Endothelial cell of umbilical vein (primary cell): Measurements from ENCODE around the gene SHPK. TPM values are rescaled to one million over a fixed set of nuclear protein-coding genes. Genes with fewer than 3 reads are reported as not detected.

Experiments used
- BruUV-seq: library from RNA; stranded (reverse); fragments of 400-500 nt; replicated peaks from 2 replicates; lab custom pipeline; 2021; lab: Mats Ljungman, UMichigan
- CTCF ChIA-PET: fragments of 300-600, 350-600 bp; sonication (Branson Sonifier 250); formaldehyde crosslinking; loops from one replicate; lab custom pipeline; 2021; ENCODE audit warnings: antibody characterized with exemption, inconsistent platforms; lab: Charles Lee
- POLR2A ChIA-PET: fragments of 300-600, 350-600 bp; sonication (Branson Sonifier 250); formaldehyde crosslinking; loops from one replicate; lab custom pipeline; 2021; ENCODE audit warnings: antibody characterized with exemption, inconsistent platforms; lab: Charles Lee
- DNase-seq: peaks from one replicate; pipeline ENCODE4 v3.0.0-alpha.2; 2011; ENCODE audit warnings: low read depth, low spot score
- FAIRE-seq: peaks from 2 replicates; lab custom pipeline; 2011; peaks lifted over from hg19 to GRCh38; lab: Jason Lieb, UNC
- H2AFZ ChIP-seq: 2 replicates; pipeline ENCODE4 v1.6.0; 2012; ENCODE audit warnings: low read depth, low read length, control low read depth, inconsistent platforms
- H3K27ac ChIP-seq: 2 replicates; pipeline ENCODE4 v1.5.1; 2011; ENCODE audit warnings: low read depth, mild to moderate bottlenecking, control low read depth, low read length, moderate library complexity; ENCODE audit not compliant: insufficient read depth
- H3K27me3 ChIP-seq, 2 experiments: 2 replicates each; pipeline versions ENCODE4 v1.6.0 to v1.6.1; 2011; ENCODE audit warnings: low read length in 2 of 2, mixed read lengths in 1 of 2; ENCODE audit not compliant: control insufficient read depth in 2 of 2, insufficient read depth in 2 of 2
- H3K36me3 ChIP-seq, 2 experiments: 2 replicates in 1 of 2; 3 replicates in 1 of 2; pipeline ENCODE4 v1.5.1; 2011; ENCODE audit warnings: low read length in 2 of 2, mild to moderate bottlenecking in 1 of 2, moderate library complexity in 1 of 2; ENCODE audit not compliant: control insufficient read depth in 2 of 2, insufficient read depth in 2 of 2; ENCODE audit errors: extremely low read depth in 1 of 2
- H3K4me1 ChIP-seq: 3 replicates; pipeline ENCODE4 v1.5.1; 2011; ENCODE audit warnings: mild to moderate bottlenecking, low read length; ENCODE audit not compliant: control insufficient read depth, insufficient read depth; ENCODE audit errors: extremely low read depth
- H3K4me2 ChIP-seq: 2 replicates; pipeline ENCODE4 v1.6.1; 2011; ENCODE audit warnings: low read length, control low read depth, mixed read lengths; ENCODE audit not compliant: insufficient read depth
- H3K4me3 ChIP-seq, 3 experiments: fragments of 200-600 bp in 1 of 3; sonication (generic), shearing (Covaris generic) in 1 of 3; replicated peaks in 1 of 3; 2 replicates each; pipeline ENCODE4 v1.5.1; 2011 to 2016; ENCODE audit warnings: control low read depth in 3 of 3, low read length in 3 of 3, mild to moderate bottlenecking in 2 of 3, inconsistent platforms in 1 of 3, low read depth in 1 of 3, moderate library complexity in 1 of 3; ENCODE audit not compliant: insufficient read depth in 1 of 3
- H3K79me2 ChIP-seq: 2 replicates; pipeline ENCODE4 v1.6.0; 2012; ENCODE audit warnings: low read length, inconsistent platforms; ENCODE audit not compliant: control insufficient read depth, insufficient read depth
- H3K9ac ChIP-seq: replicated peaks from 2 replicates; pipeline ENCODE3; 2011; ENCODE audit warnings: low read length, control low read depth; ENCODE audit not compliant: insufficient read depth; ENCODE audit errors: extremely low read depth
- H3K9me1 ChIP-seq: replicated peaks from 3 replicates; pipeline ENCODE4 v1.6.0; 2011; ENCODE audit warnings: mild to moderate bottlenecking, low read length; ENCODE audit not compliant: control insufficient read depth, insufficient read depth; ENCODE audit errors: extremely low read depth
- H3K9me3 ChIP-seq: replicated peaks from 2 replicates; pipeline ENCODE4 v1.5.1; 2012; ENCODE audit warnings: low read length, inconsistent platforms; ENCODE audit not compliant: control insufficient read depth, insufficient read depth
- H4K20me1 ChIP-seq: replicated peaks from 2 replicates; pipeline ENCODE3; 2011; ENCODE audit warnings: mild to moderate bottlenecking, low read length; ENCODE audit not compliant: control insufficient read depth, insufficient read depth; ENCODE audit errors: extremely low read depth
- EZH2 ChIP-seq: IDR thresholded peaks from 2 replicates; pipeline ENCODE4 v1.6.1; 2012; ENCODE audit warnings: borderline replicate concordance, low read depth, mild to moderate bottlenecking, moderate library complexity, low read length, inconsistent platforms; ENCODE audit not compliant: severe bottlenecking
- FOS ChIP-seq: IDR thresholded peaks from 2 replicates; pipeline ENCODE4 v1.6.1; 2011; ENCODE audit warnings: mild to moderate bottlenecking, low read length, moderate library complexity, borderline replicate concordance; ENCODE audit not compliant: insufficient read depth
- GATA2 ChIP-seq: IDR thresholded peaks from 2 replicates; pipeline ENCODE4 v1.7.0; 2011; ENCODE audit warnings: low read depth, mild to moderate bottlenecking, moderate library complexity, mixed read lengths, low read length; ENCODE audit not compliant: insufficient read length, insufficient read depth
- JUN ChIP-seq: IDR thresholded peaks from 2 replicates; pipeline ENCODE4 v1.6.1; 2011; ENCODE audit warnings: borderline replicate concordance, low read depth; ENCODE audit not compliant: insufficient read length, insufficient read depth
- MYC ChIP-seq: IDR thresholded peaks from one replicate; pipeline ENCODE4 v1.6.1; 2011; ENCODE audit warnings: mild to moderate bottlenecking, low read depth, low read length
- POLR2A ChIP-seq: IDR thresholded peaks from 2 replicates; pipeline ENCODE4 v1.6.1; 2012; ENCODE audit warnings: low read depth, mild to moderate bottlenecking, control low read depth, low read length
- POLR2AphosphoS5 ChIP-seq: IDR thresholded peaks from 2 replicates; pipeline ENCODE4 v1.6.1; 2012; ENCODE audit warnings: low read depth, mild to moderate bottlenecking, control low read depth, low read length, moderate library complexity; ENCODE audit not compliant: insufficient read depth
- dilution Hi-C: fragments of 300-500 bp; cut with MboI; formaldehyde crosslinking; loops from one replicate; pipeline ENCODE4 v1.15.0; 2019; ENCODE audit warnings: low sequenced_read_pairs; ENCODE audit not compliant: extremely low pct_ligation_motif_present
- intact Hi-C: fragments of 100-400 bp; cut with micrococcal nuclease; formaldehyde crosslinking; loops from one replicate; pipeline ENCODE4 v1.10.0; 2022
- polyA plus RNA-seq, 4 experiments: library from polyadenylated mRNA; depleted of rRNA in 3 of 4; stranded (reverse) in 3 of 4; unstranded in 1 of 4; fragments of >200 nt; gene quantifications; 2 replicates each; pipeline versions ENCODE4 v1.2.1 to v1.2.3, GENCODE V29; 2011 to 2012; ENCODE audit warnings: missing spikeins in 1 of 4
- total RNA-seq: library from RNA; stranded (reverse); gene quantifications from 2 replicates; pipeline ENCODE4 v1.2.3, GENCODE V29; 2021
- TF ChIP-seq, protein P1 (sequence below), 2 donors: IDR thresholded peaks; 1 replicate in 1 of 2; 2 replicates in 1 of 2; pipeline ENCODE4 v1.5.1; 2011; ENCODE audit warnings: low read length in 2 of 2, mild to moderate bottlenecking in 2 of 2, moderate library complexity in 2 of 2, control low read depth in 1 of 2, inconsistent platforms in 1 of 2, low read depth in 1 of 2; ENCODE audit not compliant: insufficient read depth in 1 of 2; ENCODE audit errors: extremely low read depth in 1 of 2
- TF ChIP-seq, protein P2 (sequence below): IDR thresholded peaks from 2 replicates; pipeline ENCODE4 v1.6.1; 2011; ENCODE audit not compliant: insufficient read depth, insufficient read length

SHPK gene
- total and polyA plus RNA-seq, 2 donors (not counting 3 experiments of a cell fraction or from before 2014, with no cell fraction given) = 15.4 to 15.9 TPM

- Histone ChIP-seq H3K36me3 (peaks cover 0 to 1% of the 10 kb centered on the region in 2 experiments), H3K4me2 (no peak overlapping the region), H3K9ac (no peak overlapping the region), H3K4me1 (no peaks in the 10 kb centered on the region), H3K27ac (no peak overlapping the region), H3K9me1 (no peaks in the 10 kb centered on the region), H4K20me1 (no peaks in the 10 kb centered on the region), H3K79me2 (no peaks in the 10 kb centered on the region), H3K4me3 (no peak overlapping the region), H3K9me3 (no peaks in the 10 kb centered on the region), H2AFZ (no peak overlapping the region), H3K27me3 (no peaks in the 10 kb centered on the region)
- dilution Hi-C loops (no loop called here), intact Hi-C loops (no loop called here)
- TF ChIP-seq POLR2AphosphoS5 (no peak), EZH2 (no peak), MYC (no peak), JUN (no peak), GATA2 (no peak), FOS (no peak), POLR2A (no peak)
- TF ChIP-seq, protein P1, sequence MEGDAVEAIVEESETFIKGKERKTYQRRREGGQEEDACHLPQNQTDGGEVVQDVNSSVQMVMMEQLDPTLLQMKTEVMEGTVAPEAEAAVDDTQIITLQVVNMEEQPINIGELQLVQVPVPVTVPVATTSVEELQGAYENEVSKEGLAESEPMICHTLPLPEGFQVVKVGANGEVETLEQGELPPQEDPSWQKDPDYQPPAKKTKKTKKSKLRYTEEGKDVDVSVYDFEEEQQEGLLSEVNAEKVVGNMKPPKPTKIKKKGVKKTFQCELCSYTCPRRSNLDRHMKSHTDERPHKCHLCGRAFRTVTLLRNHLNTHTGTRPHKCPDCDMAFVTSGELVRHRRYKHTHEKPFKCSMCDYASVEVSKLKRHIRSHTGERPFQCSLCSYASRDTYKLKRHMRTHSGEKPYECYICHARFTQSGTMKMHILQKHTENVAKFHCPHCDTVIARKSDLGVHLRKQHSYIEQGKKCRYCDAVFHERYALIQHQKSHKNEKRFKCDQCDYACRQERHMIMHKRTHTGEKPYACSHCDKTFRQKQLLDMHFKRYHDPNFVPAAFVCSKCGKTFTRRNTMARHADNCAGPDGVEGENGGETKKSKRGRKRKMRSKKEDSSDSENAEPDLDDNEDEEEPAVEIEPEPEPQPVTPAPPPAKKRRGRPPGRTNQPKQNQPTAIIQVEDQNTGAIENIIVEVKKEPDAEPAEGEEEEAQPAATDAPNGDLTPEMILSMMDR (IDR thresholded peaks at IDR 0.05; ENCODE audit: extremely low read depth in 1 of 2, insufficient read depth in 1 of 2, low read depth in 1 of 2, low read length in 2 of 2) = no peak
- TF ChIP-seq, protein P2, sequence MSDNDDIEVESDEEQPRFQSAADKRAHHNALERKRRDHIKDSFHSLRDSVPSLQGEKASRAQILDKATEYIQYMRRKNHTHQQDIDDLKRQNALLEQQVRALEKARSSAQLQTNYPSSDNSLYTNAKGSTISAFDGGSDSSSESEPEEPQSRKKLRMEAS = no peak
- ChIA-PET POLR2A (no interaction called here), CTCF (no interaction called here)
- DNase-seq = no peak
- FAIRE-seq = no peak
- no TSS peak for BruUV-seq
Observed at GRCh38 chr17:3569534-3570137, 66.4 kb downstream of the SHPK start.
